GM12878 (cell line): ENCODE measurements around the gene PDIK1L. TPM values are rescaled to one million over a fixed set of nuclear protein-coding genes. Genes with fewer than 3 reads are reported as not detected.

Experiments
- ATAC-seq: fragments of 200-7000 bp; cut with Tn5 transposase; 3 replicates; pipeline ENCODE4 v1.9.1; 2020; ENCODE audit warnings: mild to moderate bottlenecking, moderate library complexity
- BruUV-seq: library from RNA; stranded (reverse); fragments of 400-500 nt; replicated peaks from 2 replicates; lab custom pipeline; 2021; lab: Mats Ljungman, UMichigan
- CTCF ChIA-PET: fragments of 300-600 bp; sonication (Branson Sonifier 250); formaldehyde crosslinking; extraction: SDS; loops from one replicate; lab custom pipeline; 2021; ENCODE audit warnings: inconsistent platforms; lab: Yijun Ruan, JAX
- POLR2A ChIA-PET: fragments of 350-600 bp; formaldehyde crosslinking; extraction: SDS; loops from one replicate; lab custom pipeline; 2021; ENCODE audit warnings: inconsistent platforms; lab: Charles Lee
- RAD21 ChIA-PET: fragments of 300-600 bp; sonication (Branson Sonifier 250); formaldehyde crosslinking; loops from one replicate; lab custom pipeline; 2023; ENCODE audit warnings: antibody characterized with exemption; ENCODE audit not compliant: unreplicated experiment; lab: Charles Lee
- SMC1A ChIA-PET: fragments of 300-600 bp; sonication (Branson Sonifier 250); formaldehyde crosslinking; loops from one replicate; lab custom pipeline; 2023; ENCODE audit not compliant: unreplicated experiment, uncharacterized antibody; lab: Charles Lee
- DNase-seq: peaks from one replicate; pipeline ENCODE4 v3.0.0-alpha.2; 2011; ENCODE audit warnings: low read depth, low spot score
- FAIRE-seq: peaks from 3 replicates; lab custom pipeline; 2011; peaks lifted over from hg19 to GRCh38; lab: Jason Lieb, UNC
- H2AFZ ChIP-seq: 2 replicates; pipeline ENCODE4 v1.6.0; 2011; ENCODE audit warnings: low read depth, low read length, control low read depth; ENCODE audit not compliant: control insufficient read depth
- H3K27ac ChIP-seq: 2 replicates; pipeline ENCODE4 v1.5.1; 2011; ENCODE audit warnings: control low read depth; ENCODE audit not compliant: control insufficient read depth, insufficient read depth
- H3K27me3 ChIP-seq, 2 experiments: replicated peaks in 1 of 2; 2 replicates each; pipeline versions ENCODE4 v1.6.0 to v1.6.1; 2011; ENCODE audit warnings: low read length in 1 of 2; ENCODE audit not compliant: control insufficient read depth in 2 of 2, insufficient read depth in 2 of 2
- H3K36me3 ChIP-seq, 2 experiments: 2 replicates each; pipeline ENCODE4 v1.5.1; 2011; ENCODE audit warnings: low read length in 1 of 2; ENCODE audit not compliant: control insufficient read depth in 2 of 2, insufficient read depth in 2 of 2
- H3K4me1 ChIP-seq: 2 replicates; pipeline ENCODE4 v1.6.1; 2011; ENCODE audit warnings: mild to moderate bottlenecking, low read length, moderate library complexity, mixed read lengths; ENCODE audit not compliant: control insufficient read depth, insufficient read depth
- H3K4me2 ChIP-seq: 2 replicates; pipeline ENCODE4 v1.6.0; 2011; ENCODE audit warnings: control low read depth; ENCODE audit not compliant: control insufficient read depth, insufficient read depth
- H3K4me3 ChIP-seq: fragments of 200-600 bp; sonication (generic); 2 replicates; pipeline ENCODE4 v1.5.1; 2016
- H3K79me2 ChIP-seq: 2 replicates; pipeline ENCODE4 v1.6.0; 2011; ENCODE audit warnings: low read length; ENCODE audit not compliant: control insufficient read depth, insufficient read depth
- H3K9ac ChIP-seq: 2 replicates; pipeline ENCODE4 v1.8.0; 2011; ENCODE audit warnings: low read length, control low read depth, mixed read lengths; ENCODE audit not compliant: control insufficient read depth, insufficient read depth
- H3K9me3 ChIP-seq: replicated peaks from 3 replicates; pipeline ENCODE4 v1.5.1; 2011; ENCODE audit warnings: mild to moderate bottlenecking, low read length; ENCODE audit not compliant: control insufficient read depth, insufficient read depth
- H4K20me1 ChIP-seq: 2 replicates; pipeline ENCODE4 v1.6.0; 2011; ENCODE audit not compliant: control insufficient read depth, insufficient read depth
- IKZF1 ChIP-seq: fragments of 450-650 bp; conservative IDR thresholded peaks from 2 replicates; pipeline ENCODE4 v1.6.1; 2017; ENCODE audit warnings: antibody characterized with exemption, mild to moderate bottlenecking
- KLF5 ChIP-seq: fragments of 450-650 bp; IDR thresholded peaks from 2 replicates; pipeline ENCODE4 v1.6.1; 2014; ENCODE audit warnings: mild to moderate bottlenecking; ENCODE audit not compliant: partially characterized antibody
- RAD51 ChIP-seq: fragments of 450-650 bp; IDR thresholded peaks from 2 replicates; pipeline ENCODE4 v1.6.1; 2016; ENCODE audit warnings: moderate library complexity, mild to moderate bottlenecking, inconsistent platforms
- TCF7 ChIP-seq: IDR thresholded peaks from 2 replicates; pipeline ENCODE4 v1.6.1; 2014; ENCODE audit warnings: antibody characterized with exemption, borderline replicate concordance
- WGBS: methylation state at CpG from one replicate; pipeline ENCODE4 v1.1.6; 2016; ENCODE audit warnings: low lambda C conversion rate; ENCODE audit not compliant: insufficient replicate concordance, insufficient coverage; ENCODE audit errors: missing lambda C conversion rate; 5-methylcytosine and 5-hydroxymethylcytosine counted together
- in situ Hi-C: fragments of 300-500 bp; cut with MboI; formaldehyde crosslinking; loops from 9 replicates; pipeline ENCODE4 v1.14.3; 2018; ENCODE audit warnings: mixed read lengths
- intact Hi-C: fragments of 100-400 bp; cut with micrococcal nuclease; formaldehyde crosslinking; loops from one replicate; pipeline ENCODE4 v1.14.2; 2022; ENCODE audit not compliant: unreplicated experiment
- polyA plus RNA-seq, 11 experiments: library from polyadenylated mRNA; depleted of rRNA in 4 of 11; unstranded in 6 of 11; stranded (reverse) in 5 of 11; fragments of >200 nt; fragmentation: Nextera tagmentation in 4 of 11; fragmentation: Illumina TruSeq in 1 of 11; extraction: Ambion mirVana in 4 of 11; extraction: Trizol in 1 of 11; gene quantifications; 1 replicate in 1 of 11; 2 replicates in 10 of 11; pipeline versions ENCODE4 v1.2.1 to v1.2.3, GENCODE V29; 2011 to 2016; ENCODE audit warnings: inconsistent platforms in 2 of 11, missing spikeins in 2 of 11, low read depth in 1 of 11
- total RNA-seq, 4 experiments: library from RNA; depleted of rRNA in 3 of 4; stranded (reverse); fragments of >200 nt in 3 of 4; fragmentation: Illumina TruSeq in 1 of 4; extraction: Trizol in 1 of 4; gene quantifications; 2 replicates each; pipeline versions ENCODE4 v1.2.1 to v1.2.3, GENCODE V29; 2013 to 2021
- TF ChIP-seq, protein P1 (sequence below): fragments of 450-650 bp; IDR thresholded peaks from 2 replicates; pipeline ENCODE4 v1.6.1; 2018; ENCODE audit warnings: mild to moderate bottlenecking, low read depth, moderate library complexity; ENCODE audit not compliant: partially characterized antibody

PDIK1L gene
- total and polyA plus RNA-seq, 10 of the 15 experiments (the other 5 are each of a cell fraction or from before 2014, with no cell fraction given), result 4.0 to 15.9 (median 10.5) TPM

DNA sequence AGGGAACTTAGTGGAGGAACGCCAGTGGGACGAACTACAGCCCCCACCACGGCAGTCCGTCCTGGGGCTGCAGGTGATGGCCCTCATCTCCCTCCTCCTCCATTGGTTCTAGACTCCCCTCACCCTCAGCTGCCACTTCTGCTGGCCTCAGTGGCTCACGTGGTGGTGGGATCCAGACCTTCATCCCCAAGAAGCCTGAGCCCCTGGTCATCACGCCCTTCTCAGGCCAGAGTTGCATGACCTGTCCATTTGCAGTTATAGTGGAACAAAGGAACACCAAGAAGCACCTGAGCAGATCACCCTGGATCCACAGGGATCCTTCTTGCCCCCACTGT is 34.3 kb downstream of the PDIK1L start:
- no peaks in the 10 kb centered on the region for H3K4me1 ChIP-seq
- POLR2A ChIA-PET, result no interaction called here
- no TSS peak for BruUV-seq
- H3K27ac ChIP-seq, result no peak overlapping the region
- H3K36me3 ChIP-seq, result no peaks in the 10 kb centered on the region
- RAD21 ChIA-PET, result interaction anchor here (0.7 to 5.4 kb wide), 5 partner anchors 8 to 43 kb away, joined by 3 to 110 read pairs (median 18); no protein-coding TSS in a partner anchor
- TF ChIP-seq TCF7, result no peak
- TF ChIP-seq KLF5, result no peak
- no peak for TF ChIP-seq RAD51
- TF ChIP-seq, protein P1, sequence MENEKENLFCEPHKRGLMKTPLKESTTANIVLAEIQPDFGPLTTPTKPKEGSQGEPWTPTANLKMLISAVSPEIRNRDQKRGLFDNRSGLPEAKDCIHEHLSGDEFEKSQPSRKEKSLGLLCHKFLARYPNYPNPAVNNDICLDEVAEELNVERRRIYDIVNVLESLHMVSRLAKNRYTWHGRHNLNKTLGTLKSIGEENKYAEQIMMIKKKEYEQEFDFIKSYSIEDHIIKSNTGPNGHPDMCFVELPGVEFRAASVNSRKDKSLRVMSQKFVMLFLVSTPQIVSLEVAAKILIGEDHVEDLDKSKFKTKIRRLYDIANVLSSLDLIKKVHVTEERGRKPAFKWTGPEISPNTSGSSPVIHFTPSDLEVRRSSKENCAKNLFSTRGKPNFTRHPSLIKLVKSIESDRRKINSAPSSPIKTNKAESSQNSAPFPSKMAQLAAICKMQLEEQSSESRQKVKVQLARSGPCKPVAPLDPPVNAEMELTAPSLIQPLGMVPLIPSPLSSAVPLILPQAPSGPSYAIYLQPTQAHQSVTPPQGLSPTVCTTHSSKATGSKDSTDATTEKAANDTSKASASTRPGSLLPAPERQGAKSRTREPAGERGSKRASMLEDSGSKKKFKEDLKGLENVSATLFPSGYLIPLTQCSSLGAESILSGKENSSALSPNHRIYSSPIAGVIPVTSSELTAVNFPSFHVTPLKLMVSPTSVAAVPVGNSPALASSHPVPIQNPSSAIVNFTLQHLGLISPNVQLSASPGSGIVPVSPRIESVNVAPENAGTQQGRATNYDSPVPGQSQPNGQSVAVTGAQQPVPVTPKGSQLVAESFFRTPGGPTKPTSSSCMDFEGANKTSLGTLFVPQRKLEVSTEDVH, result no peak
- TF ChIP-seq IKZF1, result no peak
- TF ChIP-seq, all 136 proteins: peak for 0
- H3K9me3 ChIP-seq, result no peaks in the 10 kb centered on the region
- H2AFZ ChIP-seq, result no peak overlapping the region
- DNase-seq (no peak), ATAC-seq (no peak), FAIRE-seq (no peak)
- 0% methylated on average over 6 of the region's 6 CpGs for WGBS
- H3K9ac ChIP-seq, result no peak overlapping the region
- ChIA-PET CTCF (interaction anchor here (0.6 to 8.7 kb wide), 15 partner anchors 14 to 251 kb away, joined by 3 to 235 read pairs (median 8); partner anchors contain the start of genes PDIK1L and ZNF593), SMC1A (interaction anchor here (0.8 to 7.9 kb wide), 11 partner anchors 10 to 269 kb away, joined by 3 to 131 read pairs (median 4); partner anchors contain the start of gene SH3BGRL3)
- no peak overlapping the region for H3K4me2 ChIP-seq
- no peaks in the 10 kb centered on the region for H3K79me2 ChIP-seq
- intact Hi-C loops (loop anchor here (1.0 to 5.0 kb wide), 2 partner anchors 41 to 109 kb away; no protein-coding TSS in a partner anchor), in situ Hi-C loops (loop anchor here (5.0 kb wide), 1 partner anchor 39 kb away; no protein-coding TSS in a partner anchor)
- H3K4me3 ChIP-seq, result no peak overlapping the region
- no peaks in the 10 kb centered on the region; a peak in 2 of 4 replicates for H3K27me3 ChIP-seq
- H4K20me1 ChIP-seq, result no peaks in the 10 kb centered on the region
